Measurements from ENCODE around the gene PHACTR1.

Gene PHACTR1

GRCh38 chr6:13248994-13249393 lies 532.4 kb downstream of the PHACTR1 start:
- DNase-seq (ENCODE audit: low read depth): no peak
- TF ChIP-seq CTCF (IDR thresholded peaks at IDR 0.05; ENCODE audit: insufficient read depth, low read depth, low read length, missing control alignments): no peak
- no peak overlapping the region for H3K4me3 ChIP-seq (ENCODE audit: low read depth, low read length)

GRCh38 chr6:13249817-13250216 lies 533.2 kb downstream of the PHACTR1 start:
- no peak overlapping the region for H3K4me3 ChIP-seq (ENCODE audit: low read depth, low read length)
- TF ChIP-seq CTCF (IDR thresholded peaks at IDR 0.05; ENCODE audit: insufficient read depth, low read depth, low read length, missing control alignments): no peak
- no peak for DNase-seq (ENCODE audit: low read depth)

GRCh38 chr6:13250703-13251102 lies 534.1 kb downstream of the PHACTR1 start:
- no peak for TF ChIP-seq CTCF (IDR thresholded peaks at IDR 0.05; ENCODE audit: insufficient read depth, low read depth, low read length, missing control alignments)
- DNase-seq (ENCODE audit: low read depth): no peak
- H3K4me3 ChIP-seq (ENCODE audit: low read depth, low read length): no peak overlapping the region

GRCh38 chr6:13251242-13251641 lies 534.7 kb downstream of the PHACTR1 start:
- DNase-seq (ENCODE audit: low read depth): no peak
- no peak for TF ChIP-seq CTCF (IDR thresholded peaks at IDR 0.05; ENCODE audit: insufficient read depth, low read depth, low read length, missing control alignments)
- no peak overlapping the region for H3K4me3 ChIP-seq (ENCODE audit: low read depth, low read length)

GRCh38 chr6:13252790-13253189 lies 536.2 kb downstream of the PHACTR1 start:
- DNase-seq (ENCODE audit: low read depth): no peak
- no peak for TF ChIP-seq CTCF (IDR thresholded peaks at IDR 0.05; ENCODE audit: insufficient read depth, low read depth, low read length, missing control alignments)

GRCh38 chr6:13253272-13253671 lies 536.7 kb downstream of the PHACTR1 start:
- TF ChIP-seq CTCF (IDR thresholded peaks at IDR 0.05; ENCODE audit: insufficient read depth, low read depth, low read length, missing control alignments): no peak
- no peak for DNase-seq (ENCODE audit: low read depth)
- H3K4me3 ChIP-seq (ENCODE audit: low read depth, low read length): no peak overlapping the region

More at GRCh38 chr6:13252790-13253189, 536.2 kb downstream of the PHACTR1 start:
- no peak overlapping the region for H3K4me3 ChIP-seq (ENCODE audit: low read depth, low read length)

GRCh38 chr6:13256266-13257001 lies 539.9 kb downstream of the PHACTR1 start:
- no peak overlapping the region for H3K4me3 ChIP-seq (ENCODE audit: low read depth, low read length)
- TF ChIP-seq CTCF (IDR thresholded peaks at IDR 0.05; ENCODE audit: insufficient read depth, low read depth, low read length, missing control alignments): no peak

More at GRCh38 chr6:13256266-13257001, 539.9 kb downstream of the PHACTR1 start:
- no peak for DNase-seq (ENCODE audit: low read depth)

Measured in GM12865 (cell line).